RWPE2 (cell line): Measurements from ENCODE around the gene AGK.
"Not testable (repeated sequence)": the region's sequence is repeated elsewhere in the genome, so short reads cannot be mapped to it uniquely, and the experiment has no call there.

Source experiments
- ATAC-seq: fragments of 200-7000 bp; cut with Tn5 transposase; 3 replicates; pipeline ENCODE4 v1.9.1; 2021; ENCODE audit warnings: low read depth
- DNase-seq: peaks from one replicate; pipeline ENCODE4 v3.0.0-alpha.2; 2020; ENCODE audit warnings: low spot score
- H3K27ac ChIP-seq: fragments of 450-650 bp; 2 replicates; pipeline ENCODE4 v1.5.1; 2017; ENCODE audit warnings: mild to moderate bottlenecking; ENCODE audit not compliant: poor library complexity, severe bottlenecking
- H3K27me3 ChIP-seq: fragments of 250-450 bp; sonication (Bioruptor Pico); 2 replicates; pipeline ENCODE4 v1.5.1; 2021; ENCODE audit warnings: mild to moderate bottlenecking, moderate library complexity; ENCODE audit not compliant: insufficient read depth, poor library complexity, severe bottlenecking
- H3K36me3 ChIP-seq: fragments of 250-450 bp; sonication (Bioruptor Pico); 2 replicates; pipeline ENCODE4 v1.5.1; 2020; ENCODE audit warnings: low read depth, mild to moderate bottlenecking, moderate library complexity
- H3K4me1 ChIP-seq: fragments of 250-450 bp; sonication (Bioruptor Pico); 2 replicates; pipeline ENCODE4 v1.5.1; 2021; ENCODE audit warnings: mild to moderate bottlenecking, moderate library complexity; ENCODE audit not compliant: insufficient read depth, poor library complexity, severe bottlenecking
- H3K4me3 ChIP-seq: fragments of 250-450 bp; sonication (Bioruptor Pico); 2 replicates; pipeline ENCODE4 v1.5.1; 2021; ENCODE audit warnings: mild to moderate bottlenecking, moderate library complexity; ENCODE audit not compliant: severe bottlenecking
- H3K9me3 ChIP-seq: fragments of 250-450 bp; sonication (Bioruptor Pico); 2 replicates; pipeline ENCODE4 v1.5.1; 2021; ENCODE audit warnings: mild to moderate bottlenecking, moderate library complexity; ENCODE audit not compliant: severe bottlenecking
- CTCF ChIP-seq: fragments of 450-650 bp; IDR thresholded peaks from one replicate; pipeline ENCODE4 v1.5.1; 2017; ENCODE audit warnings: mild to moderate bottlenecking, moderate library complexity; ENCODE audit not compliant: poor library complexity, severe bottlenecking

The AGK gene

GRCh38 chr7:141686074-141686473 is 134.9 kb downstream of the AGK start:
- Histone ChIP-seq H3K9me3 (no peaks in the 10 kb centered on the region), H3K4me1 (no peaks in the 10 kb centered on the region), H3K4me3 (no peak overlapping the region), H3K36me3 (peaks cover 14% of the 10 kb centered on the region), H3K27ac (no peak overlapping the region), H3K27me3 (no peaks in the 10 kb centered on the region)
- TF ChIP-seq CTCF: no peak
- DNase-seq (no peak), ATAC-seq (no peak)

- no peak overlapping the region for H3K4me3 ChIP-seq
- no peaks in the 10 kb centered on the region for H3K9me3 ChIP-seq
- no peak for TF ChIP-seq CTCF
- no peak overlapping the region for H3K27ac ChIP-seq
- no peaks in the 10 kb centered on the region for H3K4me1 ChIP-seq
- no peaks in the 10 kb centered on the region for H3K27me3 ChIP-seq
- peaks cover 14% of the 10 kb centered on the region for H3K36me3 ChIP-seq
- DNase-seq (no peak), ATAC-seq (no peak)
Observed at GRCh38 chr7:141686670-141687069, 135.5 kb downstream of the AGK start.

GRCh38 chr7:141688043-141688442 is 136.8 kb downstream of the AGK start:
- no peak for ATAC-seq
- Histone ChIP-seq H3K27ac (no peak overlapping the region), H3K9me3 (no peaks in the 10 kb centered on the region), H3K4me3 (no peak overlapping the region), H3K4me1 (no peaks in the 10 kb centered on the region), H3K36me3 (peaks cover 14% of the 10 kb centered on the region), H3K27me3 (no peaks in the 10 kb centered on the region)
- DNase-seq: no peak
- no peak for TF ChIP-seq CTCF

- not testable (repeated sequence) for ATAC-seq, H3K27me3 ChIP-seq, H3K36me3 ChIP-seq, H3K4me1 ChIP-seq, DNase-seq, H3K9me3 ChIP-seq, H3K27ac ChIP-seq, H3K4me3 ChIP-seq
Observed at GRCh38 chr7:141689072-141689825, 138.0 kb downstream of the AGK start.

DNA sequence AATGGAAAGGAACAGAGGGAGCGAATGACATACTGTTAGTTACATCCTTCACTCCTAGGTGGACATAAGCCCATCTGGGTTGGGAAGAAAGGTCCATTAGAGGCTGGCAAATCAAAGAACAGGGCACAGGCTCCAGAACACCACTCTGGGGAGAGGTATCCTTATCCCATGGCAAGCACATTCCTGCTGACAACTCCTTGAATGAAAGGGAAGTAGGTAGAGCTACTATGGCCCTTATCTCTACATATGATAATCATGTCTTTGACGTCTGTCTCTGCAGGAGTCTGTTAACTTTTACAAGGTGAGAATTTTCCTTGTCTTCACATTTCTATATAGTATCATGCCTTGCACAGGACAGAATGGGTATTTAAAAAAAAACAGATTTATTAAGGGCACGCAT is 140.3 kb downstream of the AGK start:
- Histone ChIP-seq H3K27me3 (no peaks in the 10 kb centered on the region), H3K4me1 (no peaks in the 10 kb centered on the region), H3K27ac (no peak overlapping the region), H3K9me3 (no peaks in the 10 kb centered on the region), H3K4me3 (no peak overlapping the region), H3K36me3 (no peaks in the 10 kb centered on the region)
- DNase-seq (no peak), ATAC-seq (no peak)
- no peak for TF ChIP-seq CTCF
